Ishikawa (cell line): ENCODE measurements around the gene ARID3A.

Experiments
- CEBPB ChIP-seq: IDR thresholded peaks from 2 replicates; pipeline ENCODE4 v1.6.1; 2012
- CREB1 ChIP-seq: IDR thresholded peaks from 2 replicates; pipeline ENCODE4 v1.6.1; 2012; ENCODE audit warnings: low read depth
- EGR1 ChIP-seq: IDR thresholded peaks from 2 replicates; pipeline ENCODE4 v1.6.1; 2012
- EP300 ChIP-seq: IDR thresholded peaks from 2 replicates; pipeline ENCODE4 v1.6.1; 2012; ENCODE audit warnings: borderline replicate concordance
- FOXM1 ChIP-seq: IDR thresholded peaks from 2 replicates; pipeline ENCODE4 v1.6.1; 2012; ENCODE audit warnings: low read depth, borderline replicate concordance
- RAD21 ChIP-seq: IDR thresholded peaks from 2 replicates; pipeline ENCODE4 v1.6.1; 2012; ENCODE audit warnings: low read depth
- TAF1 ChIP-seq: IDR thresholded peaks from 2 replicates; pipeline ENCODE4 v1.6.1; 2012; ENCODE audit warnings: low read depth, mild to moderate bottlenecking
- TCF12 ChIP-seq: IDR thresholded peaks from 2 replicates; pipeline ENCODE4 v1.6.1; 2012; ENCODE audit warnings: low read depth
- TEAD4 ChIP-seq: IDR thresholded peaks from 2 replicates; pipeline ENCODE4 v1.6.1; 2012
- USF1 ChIP-seq: IDR thresholded peaks from 2 replicates; pipeline ENCODE4 v1.6.1; 2012
- YY1 ChIP-seq: IDR thresholded peaks from 2 replicates; pipeline ENCODE4 v1.6.1; 2012; ENCODE audit warnings: low read depth
- ZBTB7A ChIP-seq: IDR thresholded peaks from 2 replicates; pipeline ENCODE4 v1.6.1; 2012; ENCODE audit warnings: low read depth
- TF ChIP-seq, protein P1 (sequence below): IDR thresholded peaks from 2 replicates; pipeline ENCODE4 v1.6.1; 2012
- TF ChIP-seq, protein P2 (sequence below): IDR thresholded peaks from 2 replicates; pipeline ENCODE4 v1.6.1; 2012; ENCODE audit warnings: low read depth, mild to moderate bottlenecking

GRCh38 chr19:929891-930258, 4.0 kb downstream of the ARID3A start:
- TF ChIP-seq TEAD4 = no peak
- TF ChIP-seq YY1 = no peak
- no peak for TF ChIP-seq RAD21
- no peak for TF ChIP-seq FOXM1
- no peak for TF ChIP-seq EP300
- no peak for TF ChIP-seq CEBPB
- TF ChIP-seq, protein P1, sequence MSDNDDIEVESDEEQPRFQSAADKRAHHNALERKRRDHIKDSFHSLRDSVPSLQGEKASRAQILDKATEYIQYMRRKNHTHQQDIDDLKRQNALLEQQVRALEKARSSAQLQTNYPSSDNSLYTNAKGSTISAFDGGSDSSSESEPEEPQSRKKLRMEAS = no peak
- no peak for TF ChIP-seq TAF1
- TF ChIP-seq EGR1 = no peak
- TF ChIP-seq, protein P2, sequence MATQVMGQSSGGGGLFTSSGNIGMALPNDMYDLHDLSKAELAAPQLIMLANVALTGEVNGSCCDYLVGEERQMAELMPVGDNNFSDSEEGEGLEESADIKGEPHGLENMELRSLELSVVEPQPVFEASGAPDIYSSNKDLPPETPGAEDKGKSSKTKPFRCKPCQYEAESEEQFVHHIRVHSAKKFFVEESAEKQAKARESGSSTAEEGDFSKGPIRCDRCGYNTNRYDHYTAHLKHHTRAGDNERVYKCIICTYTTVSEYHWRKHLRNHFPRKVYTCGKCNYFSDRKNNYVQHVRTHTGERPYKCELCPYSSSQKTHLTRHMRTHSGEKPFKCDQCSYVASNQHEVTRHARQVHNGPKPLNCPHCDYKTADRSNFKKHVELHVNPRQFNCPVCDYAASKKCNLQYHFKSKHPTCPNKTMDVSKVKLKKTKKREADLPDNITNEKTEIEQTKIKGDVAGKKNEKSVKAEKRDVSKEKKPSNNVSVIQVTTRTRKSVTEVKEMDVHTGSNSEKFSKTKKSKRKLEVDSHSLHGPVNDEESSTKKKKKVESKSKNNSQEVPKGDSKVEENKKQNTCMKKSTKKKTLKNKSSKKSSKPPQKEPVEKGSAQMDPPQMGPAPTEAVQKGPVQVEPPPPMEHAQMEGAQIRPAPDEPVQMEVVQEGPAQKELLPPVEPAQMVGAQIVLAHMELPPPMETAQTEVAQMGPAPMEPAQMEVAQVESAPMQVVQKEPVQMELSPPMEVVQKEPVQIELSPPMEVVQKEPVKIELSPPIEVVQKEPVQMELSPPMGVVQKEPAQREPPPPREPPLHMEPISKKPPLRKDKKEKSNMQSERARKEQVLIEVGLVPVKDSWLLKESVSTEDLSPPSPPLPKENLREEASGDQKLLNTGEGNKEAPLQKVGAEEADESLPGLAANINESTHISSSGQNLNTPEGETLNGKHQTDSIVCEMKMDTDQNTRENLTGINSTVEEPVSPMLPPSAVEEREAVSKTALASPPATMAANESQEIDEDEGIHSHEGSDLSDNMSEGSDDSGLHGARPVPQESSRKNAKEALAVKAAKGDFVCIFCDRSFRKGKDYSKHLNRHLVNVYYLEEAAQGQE = no peak
- no peak for TF ChIP-seq TCF12
- TF ChIP-seq USF1 = no peak
- no peak for TF ChIP-seq CREB1
- TF ChIP-seq ZBTB7A = no peak
